Hematopoietic multipotent progenitor cell treated with erythropoietin and hydrocortisone succinate and interleukin-3 and kit ligand, for 17 days (in vitro differentiated cells): ENCODE data around the gene CAMSAP1.
"Not testable (repeated sequence)": the region's sequence is repeated elsewhere in the genome, so short reads cannot be mapped to it uniquely, and the experiment has no call there.

Source experiments
- DNase-seq: peaks from one replicate; pipeline ENCODE4 v3.0.0-alpha.2; 2015; ENCODE audit warnings: low spot score

Gene CAMSAP1, protein sequence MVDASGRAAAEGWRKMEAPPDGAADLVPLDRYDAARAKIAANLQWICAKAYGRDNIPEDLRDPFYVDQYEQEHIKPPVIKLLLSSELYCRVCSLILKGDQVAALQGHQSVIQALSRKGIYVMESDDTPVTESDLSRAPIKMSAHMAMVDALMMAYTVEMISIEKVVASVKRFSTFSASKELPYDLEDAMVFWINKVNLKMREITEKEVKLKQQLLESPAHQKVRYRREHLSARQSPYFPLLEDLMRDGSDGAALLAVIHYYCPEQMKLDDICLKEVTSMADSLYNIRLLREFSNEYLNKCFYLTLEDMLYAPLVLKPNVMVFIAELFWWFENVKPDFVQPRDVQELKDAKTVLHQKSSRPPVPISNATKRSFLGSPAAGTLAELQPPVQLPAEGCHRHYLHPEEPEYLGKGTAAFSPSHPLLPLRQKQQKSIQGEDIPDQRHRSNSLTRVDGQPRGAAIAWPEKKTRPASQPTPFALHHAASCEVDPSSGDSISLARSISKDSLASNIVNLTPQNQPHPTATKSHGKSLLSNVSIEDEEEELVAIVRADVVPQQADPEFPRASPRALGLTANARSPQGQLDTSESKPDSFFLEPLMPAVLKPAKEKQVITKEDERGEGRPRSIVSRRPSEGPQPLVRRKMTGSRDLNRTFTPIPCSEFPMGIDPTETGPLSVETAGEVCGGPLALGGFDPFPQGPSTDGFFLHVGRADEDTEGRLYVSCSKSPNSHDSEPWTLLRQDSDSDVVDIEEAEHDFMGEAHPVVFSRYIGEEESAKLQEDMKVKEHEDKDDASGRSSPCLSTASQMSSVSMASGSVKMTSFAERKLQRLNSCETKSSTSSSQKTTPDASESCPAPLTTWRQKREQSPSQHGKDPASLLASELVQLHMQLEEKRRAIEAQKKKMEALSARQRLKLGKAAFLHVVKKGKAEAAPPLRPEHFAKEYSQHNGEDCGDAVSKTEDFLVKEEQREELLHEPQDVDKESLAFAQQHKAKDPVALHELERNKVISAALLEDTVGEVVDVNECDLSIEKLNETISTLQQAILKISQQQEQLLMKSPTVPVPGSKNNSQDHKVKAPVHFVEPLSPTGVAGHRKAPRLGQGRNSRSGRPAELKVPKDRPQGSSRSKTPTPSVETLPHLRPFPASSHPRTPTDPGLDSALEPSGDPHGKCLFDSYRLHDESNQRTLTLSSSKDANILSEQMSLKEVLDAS (N-terminal part only)

DNA sequence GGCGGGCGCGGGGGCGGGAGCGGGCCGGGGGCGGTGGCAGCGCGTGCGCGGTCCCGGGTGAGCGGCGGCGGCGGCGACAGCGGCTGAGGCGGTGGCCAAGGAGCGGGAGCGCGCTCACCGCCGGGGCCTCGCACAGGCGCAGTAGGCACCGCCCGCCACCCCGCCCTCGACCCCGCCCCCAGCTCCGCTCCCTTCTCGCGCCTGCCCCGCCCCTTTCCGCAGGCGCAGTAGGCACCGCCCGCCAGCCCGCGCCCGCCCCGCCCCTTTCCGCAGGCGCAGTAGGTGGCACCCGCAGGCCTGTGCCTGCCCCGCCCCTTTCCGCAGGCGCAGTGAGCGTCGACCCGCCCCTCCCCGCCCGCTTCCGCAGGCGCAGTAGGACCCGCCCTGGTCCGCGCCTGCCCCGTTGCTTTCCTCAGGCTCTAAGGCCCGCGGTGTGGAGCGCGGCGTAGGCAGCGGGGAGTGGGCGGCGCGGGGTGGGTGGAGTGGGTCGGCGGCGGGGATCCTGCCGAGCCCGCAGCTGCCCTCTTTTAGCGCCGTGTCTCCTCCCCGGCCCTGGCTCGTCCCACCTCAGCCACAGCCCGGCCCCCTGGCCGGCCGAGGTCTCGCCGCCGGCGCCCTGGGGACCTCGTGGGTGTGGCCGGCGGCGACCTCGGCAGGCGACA is at the start of gene CAMSAP1:
Gene CAMSAP1, minus strand, starts transcription at position 116 of the 662 bp plus-strand sequence. CDS start 387 bp downstream, outside the sequence.
- DNase-seq: peak; percentile 96

DNA sequence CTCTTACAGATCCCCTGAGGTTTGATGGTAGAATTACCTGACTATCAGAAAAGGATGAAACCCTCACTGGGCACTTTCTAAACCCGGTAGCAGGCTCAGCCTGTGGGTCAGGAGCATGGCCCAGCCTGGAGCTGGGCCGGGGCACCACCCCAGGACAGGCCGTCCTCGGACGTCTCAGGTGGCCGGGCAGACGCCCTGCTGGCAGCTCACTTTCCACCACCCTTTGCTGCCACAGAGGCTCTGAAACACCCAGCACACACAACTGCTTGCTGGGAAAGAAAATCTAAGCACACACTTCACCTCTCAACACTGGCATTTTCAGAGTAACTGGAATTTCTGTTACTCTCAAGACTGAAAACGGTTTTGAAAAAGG is 49.4 kb upstream of the CAMSAP1 start:
- DNase-seq: peak; percentile 58

DNA sequence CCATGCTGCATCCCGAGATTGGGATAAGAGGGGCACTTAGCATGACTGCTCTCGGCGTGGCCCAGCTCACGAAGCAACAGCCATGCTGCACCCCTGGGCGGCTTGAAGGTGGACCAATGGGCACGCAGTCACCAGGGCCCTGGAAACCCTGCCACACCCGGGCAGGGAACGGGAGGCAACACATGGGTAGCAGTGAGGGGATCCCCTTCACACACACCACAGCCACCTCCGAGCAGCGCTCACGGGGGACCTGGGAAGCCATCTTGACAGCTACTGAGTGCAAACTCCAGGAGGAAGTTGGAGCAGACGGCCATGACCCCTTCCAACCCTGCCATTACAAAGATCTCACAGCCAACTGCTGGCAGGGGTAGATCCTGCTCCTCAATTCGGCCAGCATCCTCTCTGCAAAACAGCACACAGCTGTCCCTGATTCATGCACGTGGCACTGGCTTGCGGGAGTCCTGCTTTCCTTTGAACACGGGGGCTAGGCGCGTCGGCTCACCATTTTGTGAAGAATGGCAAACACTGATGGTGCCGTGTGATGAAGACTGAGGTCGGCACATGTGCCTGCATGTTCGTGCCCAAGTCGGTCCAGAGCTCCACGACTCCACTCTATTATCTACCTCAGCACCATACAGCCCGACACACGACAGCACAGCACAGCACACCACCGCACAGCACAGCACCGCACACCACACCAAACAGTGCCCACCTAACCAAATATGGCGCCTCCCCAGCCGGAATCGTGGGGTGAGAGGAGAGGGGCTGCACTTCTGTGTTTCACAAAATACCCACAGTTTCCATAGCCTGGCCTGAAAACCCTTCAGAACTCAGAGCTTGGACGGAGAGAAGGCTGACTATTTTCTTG is 48.8 kb upstream of the CAMSAP1 start:
- DNase-seq: peak; percentile 67

DNA sequence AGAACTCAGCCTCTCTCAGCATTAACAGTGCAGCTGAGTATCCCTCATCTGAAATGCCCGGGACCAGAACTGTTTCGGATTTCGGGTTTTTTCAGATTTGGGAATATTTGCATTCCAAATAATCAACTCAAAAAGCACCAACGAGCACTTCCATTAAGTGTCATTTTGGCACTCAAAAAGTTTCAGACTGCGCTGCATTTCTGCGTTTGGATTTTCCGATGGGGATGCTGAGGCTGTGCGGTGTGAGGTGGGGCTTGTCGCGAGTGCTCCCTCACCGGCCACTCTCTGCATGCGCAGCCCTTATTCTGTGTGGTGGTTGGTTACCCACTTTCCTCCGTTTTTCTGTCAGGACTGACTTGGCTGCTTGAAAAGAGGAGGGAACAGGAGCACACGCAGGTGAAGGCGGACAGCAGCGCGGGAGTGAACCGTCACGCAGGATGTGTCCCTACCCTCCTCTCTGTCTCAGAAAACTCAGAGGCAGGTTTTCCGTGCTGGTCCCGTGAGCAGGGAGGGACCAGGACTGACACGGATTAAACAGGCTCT is 45.4 kb upstream of the CAMSAP1 start:
- peak; percentile 35 for DNase-seq

DNA sequence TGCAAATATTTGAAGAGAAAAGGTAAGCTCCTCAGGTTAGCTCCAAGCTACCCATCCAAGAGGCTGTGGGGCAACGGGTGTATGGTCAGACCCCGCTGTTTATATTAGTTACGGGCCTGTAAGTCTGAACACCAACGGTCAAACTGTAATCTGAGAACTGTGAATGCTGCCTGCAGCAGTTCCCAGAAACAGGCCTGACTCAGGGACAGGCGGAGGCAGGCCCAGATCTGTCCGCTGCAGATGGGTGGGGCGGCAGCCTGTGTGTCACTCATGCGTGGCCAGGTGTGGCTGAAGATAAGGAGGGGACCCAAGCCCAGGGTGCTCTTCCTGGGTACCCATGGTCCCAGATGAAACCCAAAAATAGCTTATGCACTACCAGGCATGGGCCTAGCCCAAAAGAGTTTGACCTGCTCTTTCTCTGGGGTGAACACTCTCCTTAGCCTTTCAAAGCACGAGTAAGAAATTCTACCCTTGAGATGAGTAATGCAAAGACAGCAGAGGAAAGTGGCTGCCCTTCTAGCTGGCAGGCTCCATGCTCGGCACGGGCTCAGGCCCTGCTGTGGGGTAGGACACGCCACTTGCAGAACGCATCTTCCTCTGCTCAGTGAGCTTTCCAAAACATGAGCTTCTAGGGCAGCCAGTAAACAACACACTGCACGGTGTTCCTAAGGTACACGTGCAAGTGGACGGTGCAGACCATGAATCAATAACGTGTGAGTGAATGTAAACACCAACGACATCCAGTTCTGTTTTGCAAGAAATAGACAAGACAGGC is 44.7 kb upstream of the CAMSAP1 start:
- peak; percentile 96 for DNase-seq

DNA sequence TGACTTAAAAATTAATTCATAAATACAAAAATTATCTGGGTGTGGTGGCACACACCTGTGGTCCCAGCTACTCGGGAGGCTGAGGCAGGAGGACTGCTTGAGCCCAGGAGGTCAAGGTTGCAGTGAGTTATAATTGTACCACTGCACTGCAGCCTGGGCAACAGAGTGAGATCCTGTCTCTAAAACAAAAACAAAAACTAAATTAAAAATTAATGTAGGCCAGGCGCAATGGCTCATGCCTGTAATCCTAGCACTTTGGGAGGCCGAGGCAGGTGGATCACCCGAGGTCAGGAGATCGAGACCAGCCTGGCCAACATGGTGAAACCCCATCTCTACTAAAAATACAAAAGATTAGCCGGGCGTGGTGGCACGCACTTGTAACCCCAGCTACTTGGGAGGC is 44.0 kb upstream of the CAMSAP1 start:
- DNase-seq: not testable (repeated sequence)

DNA sequence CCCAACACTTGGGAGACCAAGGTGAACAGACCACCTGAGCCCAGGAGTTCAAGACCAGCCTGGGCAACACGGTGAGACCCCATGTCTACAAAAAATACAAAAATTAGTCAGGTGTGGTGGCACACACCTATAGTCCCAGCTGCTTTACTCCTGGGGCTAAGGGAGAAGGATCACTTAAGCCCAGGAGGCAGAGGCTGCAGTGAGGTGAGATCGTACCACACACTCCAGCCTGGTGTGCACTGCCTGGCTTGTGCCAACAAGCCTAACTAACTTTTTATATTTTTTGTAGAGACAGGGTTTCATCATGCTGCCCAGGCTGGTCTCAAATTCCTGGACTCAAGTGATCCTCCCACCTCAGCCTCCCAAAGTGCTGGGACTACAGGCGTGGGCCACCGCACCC is 43.5 kb upstream of the CAMSAP1 start:
- peak; percentile 56 for DNase-seq

DNA sequence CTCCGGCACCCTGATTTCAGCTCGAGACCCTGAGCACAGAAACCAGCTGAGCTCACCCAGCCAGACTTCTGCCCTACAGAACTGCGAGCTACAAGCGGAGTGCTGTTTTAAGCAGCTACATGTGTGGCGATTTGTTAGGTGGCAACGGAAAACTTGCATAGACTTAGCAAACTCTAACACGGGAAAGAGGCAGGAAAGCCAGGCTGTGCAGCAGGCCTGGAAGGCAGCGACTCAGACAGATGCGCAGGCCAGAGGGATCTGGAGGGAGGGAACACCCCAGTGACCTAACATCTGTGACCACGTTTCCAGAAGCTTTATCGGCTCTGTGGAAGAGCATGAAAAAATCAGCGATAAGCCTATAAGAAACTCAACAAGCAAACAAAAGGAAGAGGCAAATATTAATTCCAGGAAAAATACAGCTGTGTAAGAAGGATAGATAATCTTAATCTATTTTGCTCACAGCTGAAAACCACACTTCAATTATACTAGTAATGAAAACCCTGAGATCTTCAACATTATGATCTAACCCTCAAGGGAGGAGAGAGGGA is 42.9 kb upstream of the CAMSAP1 start:
- peak; percentile 80 for DNase-seq

DNA sequence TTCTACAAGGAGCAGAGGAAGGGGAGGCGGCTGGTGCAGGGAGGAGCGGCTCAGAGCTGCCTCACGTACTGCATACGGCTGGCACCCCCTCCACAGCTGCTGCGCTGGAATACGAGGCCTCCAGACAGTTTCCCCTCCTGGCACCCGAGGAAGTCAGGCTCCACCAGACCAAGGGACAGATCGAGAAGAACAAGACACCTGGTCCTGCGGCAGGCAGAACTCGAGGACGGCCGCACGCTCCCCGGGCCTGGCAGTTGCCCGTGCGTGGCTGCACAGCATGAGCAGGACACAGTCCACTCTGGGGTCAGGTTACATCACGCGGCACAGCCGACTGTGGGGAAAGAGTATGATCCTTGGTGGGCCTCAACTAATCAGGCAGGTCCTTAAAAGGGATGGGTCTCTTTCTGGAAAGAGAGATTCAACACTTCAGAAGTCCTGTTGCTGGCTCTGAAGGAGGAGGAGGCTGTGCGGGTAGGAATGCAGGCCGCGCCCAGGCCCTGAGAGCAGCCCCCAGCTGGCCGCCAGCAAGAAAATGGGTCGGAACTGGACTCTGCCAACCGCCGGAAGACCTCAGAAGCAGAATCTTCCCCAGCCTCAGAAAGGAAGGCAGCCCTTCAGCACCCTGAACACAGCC is 42.3 kb upstream of the CAMSAP1 start:
- no peak for DNase-seq

DNA sequence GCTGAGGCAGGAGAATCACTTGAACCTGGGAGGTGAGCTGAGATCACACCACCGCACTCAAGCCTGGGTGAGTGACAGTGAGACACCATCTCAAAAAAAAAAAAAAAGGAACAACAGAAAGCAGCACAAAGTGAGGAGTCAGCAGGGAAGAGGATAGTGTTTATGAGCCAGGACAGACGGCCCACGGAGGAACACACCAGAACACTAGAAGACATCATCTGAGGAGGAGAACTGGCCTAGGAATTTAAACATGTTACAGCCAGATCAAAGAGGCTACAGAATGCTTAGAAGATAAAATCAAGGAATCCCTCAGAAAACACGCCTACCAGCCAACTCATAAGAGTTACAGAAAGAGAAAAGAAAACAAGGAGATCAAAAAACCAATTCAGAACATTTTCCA is 41.6 kb upstream of the CAMSAP1 start:
- DNase-seq: peak; percentile 52

DNA sequence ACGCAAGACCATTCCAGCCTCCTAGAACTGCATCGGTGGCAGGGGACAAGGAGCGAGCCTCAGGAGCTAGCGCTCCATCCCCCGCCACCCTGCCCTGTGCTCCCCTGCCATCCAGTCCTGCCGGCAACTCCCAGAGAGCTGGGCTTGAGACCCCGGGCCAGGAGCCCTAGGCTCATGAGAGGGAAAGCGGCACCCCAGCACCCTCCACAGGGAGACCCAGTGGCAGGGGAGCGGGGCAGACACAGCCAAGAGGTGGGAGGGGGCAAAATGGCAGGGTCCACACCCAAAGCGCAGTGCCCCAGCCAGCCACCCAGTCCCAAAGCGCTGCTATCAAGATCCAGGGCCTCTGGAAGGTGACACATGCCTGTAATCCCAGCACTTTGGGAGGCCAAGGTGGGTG is 41.1 kb upstream of the CAMSAP1 start:
- peak; percentile 33 for DNase-seq

DNA sequence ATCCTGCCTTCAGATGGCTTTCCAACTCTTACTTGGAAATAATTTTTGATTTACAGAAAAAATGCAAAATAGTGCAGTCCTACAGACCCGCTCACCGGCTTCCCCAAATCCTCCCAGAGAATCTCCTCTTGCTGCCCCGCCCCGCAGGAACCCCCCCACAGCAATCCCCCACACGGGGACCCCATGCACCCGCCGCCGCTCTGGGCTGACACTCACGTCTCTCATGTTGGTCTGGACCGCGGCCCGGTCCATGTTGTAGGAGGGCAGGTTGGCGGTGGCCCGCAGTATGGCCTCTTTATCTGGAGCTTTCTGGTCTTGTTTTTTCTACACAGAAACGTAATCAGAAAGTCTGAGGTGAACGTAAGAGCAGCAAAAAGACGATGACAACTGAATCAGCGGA is 40.2 kb upstream of the CAMSAP1 start:
- DNase-seq: no peak

DNA sequence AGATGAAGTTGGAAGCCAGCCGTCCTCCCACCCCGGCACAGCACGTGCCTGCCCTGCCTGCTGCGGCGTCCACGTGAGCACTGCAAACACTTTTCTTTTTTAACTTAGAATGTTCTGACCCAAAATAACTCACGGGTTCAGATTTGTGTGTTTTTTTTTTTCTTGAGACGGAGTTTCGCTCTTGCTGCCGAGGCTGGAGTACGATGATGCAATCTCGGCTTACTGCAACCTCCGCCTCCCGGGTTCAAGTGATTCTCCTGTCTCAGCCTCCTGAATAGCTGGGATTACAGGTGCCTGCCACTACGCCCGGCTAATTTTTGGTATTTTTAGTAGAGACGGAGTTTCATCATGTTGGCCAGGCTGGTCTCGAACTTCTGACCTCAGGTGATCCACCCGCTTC is 39.8 kb upstream of the CAMSAP1 start:
- DNase-seq: not testable (repeated sequence)

DNA sequence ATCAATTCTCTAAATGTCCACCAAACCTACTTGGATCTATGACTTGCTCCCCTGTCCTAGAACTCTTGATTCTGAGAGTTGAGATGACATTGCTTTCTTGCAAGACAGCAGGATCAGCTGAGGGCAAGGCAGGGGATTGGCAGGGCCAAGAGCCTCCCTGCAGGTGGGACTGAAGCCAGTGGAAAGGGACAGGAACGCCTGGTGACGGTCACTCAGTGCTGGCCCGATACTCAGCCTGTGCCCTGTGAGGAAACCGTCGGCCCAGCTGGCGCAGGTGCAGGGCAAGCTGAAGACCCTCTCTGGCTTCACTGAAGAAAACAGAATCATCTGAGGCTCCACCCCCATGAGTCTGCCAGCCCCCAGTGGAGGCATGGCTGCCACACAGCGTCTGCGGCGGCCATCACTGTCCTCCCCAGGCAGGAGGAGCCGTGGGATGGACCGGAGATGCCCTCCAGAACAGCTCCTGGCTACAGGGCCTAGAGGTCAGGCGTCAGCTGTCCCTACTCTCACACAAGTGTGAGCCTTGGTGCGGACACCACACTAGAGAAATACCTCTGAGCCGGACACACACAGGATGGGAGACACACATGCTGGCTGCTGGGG is 39.1 kb upstream of the CAMSAP1 start:
- no peak for DNase-seq

DNA sequence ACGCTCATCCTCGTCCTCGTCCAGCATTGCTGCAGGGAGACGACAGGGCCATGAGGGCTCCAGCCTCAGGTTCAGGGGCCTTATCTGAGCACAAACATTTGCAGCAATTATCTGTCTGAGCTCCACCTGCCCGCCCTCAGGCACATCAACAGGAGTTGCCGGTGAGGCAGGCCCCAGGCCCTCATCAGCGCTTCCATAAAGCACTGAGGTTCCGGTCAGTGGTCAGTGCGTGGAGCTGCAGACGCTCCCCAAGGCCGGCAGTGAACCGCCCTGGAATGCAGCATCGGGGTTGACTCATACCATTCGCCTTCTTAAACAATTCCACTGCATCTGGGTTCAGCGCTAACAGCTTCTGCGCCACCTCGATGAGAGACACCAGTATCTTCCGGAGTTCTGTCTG is 38.6 kb upstream of the CAMSAP1 start:
- DNase-seq: no peak

DNA sequence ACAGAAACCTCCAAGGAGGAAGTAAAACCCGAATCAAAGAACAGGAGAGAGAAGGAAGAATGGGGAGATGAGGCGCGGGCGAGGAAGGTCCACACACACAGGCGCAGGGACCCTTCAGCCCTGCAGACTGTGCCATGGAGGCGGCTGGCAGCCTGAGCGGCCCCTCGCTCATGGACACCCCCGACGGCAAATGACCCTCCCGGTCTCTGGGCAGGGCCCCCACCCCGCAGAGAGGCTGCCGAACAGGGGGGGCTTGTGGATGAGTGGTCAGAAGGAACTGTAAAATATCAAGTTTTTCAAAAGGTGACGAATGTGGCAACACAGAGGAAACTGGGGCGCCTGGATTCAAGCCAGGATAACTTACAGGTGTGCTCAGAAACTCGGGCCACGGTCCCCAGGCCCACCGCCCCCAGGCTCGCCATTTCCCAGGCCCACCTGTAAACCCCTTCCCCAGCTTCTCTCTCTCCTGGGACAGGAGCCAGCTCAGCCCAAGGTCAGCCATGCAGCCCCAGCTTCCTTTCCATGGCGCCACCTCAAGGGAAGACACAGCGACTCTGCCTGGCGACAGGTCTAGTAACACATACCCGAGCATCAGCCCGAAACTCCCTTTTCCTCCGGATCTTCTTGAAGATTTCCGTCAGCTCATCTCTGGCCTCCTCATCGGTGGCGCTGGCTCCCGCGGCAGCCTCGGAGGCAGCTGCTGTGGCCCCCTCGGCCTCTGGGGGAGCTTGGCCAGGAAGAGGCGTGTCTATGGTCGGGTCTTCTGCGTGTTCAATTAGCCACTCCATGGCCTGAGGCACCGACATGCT is 37.3 kb upstream of the CAMSAP1 start:
- no peak for DNase-seq

DNA sequence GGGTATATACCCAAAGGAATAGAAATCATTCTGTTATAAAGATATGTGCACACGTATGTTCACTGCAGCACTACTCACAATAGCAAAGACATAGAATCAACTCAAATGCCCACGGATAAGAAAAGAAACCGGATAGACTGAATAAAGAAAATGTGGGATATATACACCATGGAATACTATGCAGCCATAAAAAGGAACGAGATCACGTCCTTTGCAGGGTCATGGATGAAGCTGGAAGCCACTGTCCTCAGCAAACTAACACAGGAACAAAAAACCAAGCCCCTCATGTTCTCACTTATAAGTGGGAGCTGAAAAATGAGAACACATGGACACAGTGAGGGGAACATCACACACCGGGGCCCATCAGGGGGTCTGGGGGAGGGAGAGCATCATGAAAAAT is 36.3 kb upstream of the CAMSAP1 start:
- DNase-seq: not testable (repeated sequence)
